AG04450 (cell line): ENCODE data around the gene ZNF574. TPM values are rescaled to one million over a fixed set of nuclear protein-coding genes. Genes with fewer than 3 reads are reported as not detected.

Source experiments
- CTCF ChIA-PET: fragments of 300-600, 350-600 bp; formaldehyde crosslinking; extraction: SDS; loops from one replicate; lab custom pipeline; 2022; ENCODE audit warnings: antibody characterized with exemption, inconsistent platforms; lab: Charles Lee
- POLR2A ChIA-PET: fragments of 350-600 bp; formaldehyde crosslinking; extraction: SDS; loops from one replicate; lab custom pipeline; 2021; ENCODE audit warnings: antibody characterized with exemption, inconsistent platforms; lab: Yijun Ruan, JAX
- DNase-seq: peaks from one replicate; pipeline ENCODE4 v3.0.0-alpha.2; 2011; ENCODE audit warnings: low read depth, low spot score
- H3K27ac ChIP-seq: one replicate; pipeline ENCODE4 v1.5.1; 2012; ENCODE audit warnings: low read depth, low read length, control low read depth
- H3K27me3 ChIP-seq: one replicate; pipeline ENCODE4 v1.6.0; 2012; ENCODE audit warnings: low read length; ENCODE audit not compliant: control insufficient read depth, insufficient read depth
- H3K4me3 ChIP-seq: 2 replicates; pipeline ENCODE4 v1.5.1; 2011; ENCODE audit warnings: mild to moderate bottlenecking, low read depth, low read length, control low read depth
- H3K9me3 ChIP-seq: 2 replicates; pipeline ENCODE4 v1.5.1; 2012; ENCODE audit warnings: low read length; ENCODE audit not compliant: control insufficient read depth, insufficient read depth
- polyA plus RNA-seq: library from polyadenylated mRNA; depleted of rRNA; stranded (reverse); fragments of >200 nt; gene quantifications from 2 replicates; pipeline ENCODE4 v1.2.3, GENCODE V29; 2011
- TF ChIP-seq, protein P1 (sequence below): IDR thresholded peaks from 2 replicates; pipeline ENCODE4 v1.5.1; 2011; ENCODE audit warnings: low read depth, low read length, control low read depth, inconsistent platforms

The ZNF574 gene
- polyA plus RNA-seq, 1 experiment, result 5.5 TPM

DNA sequence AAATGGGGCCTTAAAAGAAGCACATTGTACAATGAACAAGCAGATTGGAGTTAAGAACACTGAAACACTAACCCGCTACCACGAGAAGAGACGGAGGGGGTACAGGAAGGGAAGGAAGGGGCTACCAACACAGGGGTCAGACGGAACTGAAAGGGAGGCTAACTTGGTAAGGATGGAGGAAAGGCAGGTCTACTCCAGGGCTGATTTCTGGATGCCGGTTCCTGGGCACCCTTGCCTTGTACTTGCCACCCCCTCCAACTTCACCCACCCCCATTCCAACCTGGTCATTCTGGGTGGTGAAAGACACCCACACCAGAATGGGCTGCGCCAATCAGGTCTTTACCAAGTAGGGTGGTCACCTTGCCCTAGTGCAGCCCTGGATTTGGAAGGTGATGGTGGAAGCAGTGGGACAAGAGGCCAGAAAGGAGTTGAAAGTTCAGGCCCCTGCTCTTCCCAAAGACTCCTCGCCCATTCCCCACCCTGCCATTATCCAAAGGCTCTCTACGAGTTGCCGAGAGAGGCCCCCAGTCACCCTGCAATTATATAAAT is 10.3 kb downstream of the ZNF574 start:
- DNase-seq, result no peak
- no peak overlapping the region for H3K4me3 ChIP-seq
- peak overlapping the region; percentile 2 for H3K27ac ChIP-seq
- POLR2A ChIA-PET, result no interaction called here
- no peaks in the 10 kb centered on the region for H3K27me3 ChIP-seq
- no peaks in the 10 kb centered on the region; the same call in 1 of the 2 replicates for H3K9me3 ChIP-seq
- TF ChIP-seq, protein P1, sequence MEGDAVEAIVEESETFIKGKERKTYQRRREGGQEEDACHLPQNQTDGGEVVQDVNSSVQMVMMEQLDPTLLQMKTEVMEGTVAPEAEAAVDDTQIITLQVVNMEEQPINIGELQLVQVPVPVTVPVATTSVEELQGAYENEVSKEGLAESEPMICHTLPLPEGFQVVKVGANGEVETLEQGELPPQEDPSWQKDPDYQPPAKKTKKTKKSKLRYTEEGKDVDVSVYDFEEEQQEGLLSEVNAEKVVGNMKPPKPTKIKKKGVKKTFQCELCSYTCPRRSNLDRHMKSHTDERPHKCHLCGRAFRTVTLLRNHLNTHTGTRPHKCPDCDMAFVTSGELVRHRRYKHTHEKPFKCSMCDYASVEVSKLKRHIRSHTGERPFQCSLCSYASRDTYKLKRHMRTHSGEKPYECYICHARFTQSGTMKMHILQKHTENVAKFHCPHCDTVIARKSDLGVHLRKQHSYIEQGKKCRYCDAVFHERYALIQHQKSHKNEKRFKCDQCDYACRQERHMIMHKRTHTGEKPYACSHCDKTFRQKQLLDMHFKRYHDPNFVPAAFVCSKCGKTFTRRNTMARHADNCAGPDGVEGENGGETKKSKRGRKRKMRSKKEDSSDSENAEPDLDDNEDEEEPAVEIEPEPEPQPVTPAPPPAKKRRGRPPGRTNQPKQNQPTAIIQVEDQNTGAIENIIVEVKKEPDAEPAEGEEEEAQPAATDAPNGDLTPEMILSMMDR, result no peak
- CTCF ChIA-PET, result no interaction called here

DNA sequence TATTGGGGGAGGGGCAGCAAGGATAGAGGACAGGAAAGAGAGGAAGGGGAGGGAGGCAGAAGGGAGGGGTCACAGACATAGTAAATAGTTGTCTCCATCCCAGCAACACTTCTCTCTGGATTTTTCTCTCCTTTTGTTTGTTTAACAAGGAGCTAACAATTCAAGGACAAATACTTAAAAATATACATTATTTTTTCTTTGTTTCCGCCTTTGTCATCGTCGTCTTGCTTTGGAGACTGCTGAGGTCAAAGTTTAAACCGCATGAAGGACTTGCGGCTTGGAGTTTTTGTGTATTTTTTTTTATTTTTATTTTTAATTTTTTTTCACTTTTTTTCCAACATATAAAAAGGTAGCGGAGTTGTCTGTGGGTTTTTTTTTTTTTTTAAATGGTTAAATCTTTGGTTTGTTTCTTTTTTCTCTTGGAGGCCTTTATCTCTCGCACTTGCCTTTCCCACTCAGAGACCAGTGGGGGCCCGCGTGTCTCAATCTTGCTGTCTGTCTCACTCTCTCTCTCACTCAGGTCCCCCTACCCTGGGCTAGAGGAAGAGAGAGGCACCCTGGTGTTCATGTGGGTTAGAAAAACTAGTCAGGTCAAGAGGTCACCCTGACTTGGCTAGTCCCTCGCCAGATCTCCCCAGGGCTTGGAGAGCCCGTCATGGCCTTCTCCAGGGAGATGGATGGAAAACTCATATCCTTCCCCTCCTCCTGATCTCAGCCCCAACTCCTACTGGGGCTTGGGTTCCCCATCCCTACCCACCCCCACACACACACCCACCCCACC is 11.0 kb downstream of the ZNF574 start:
- H3K27ac ChIP-seq, result peak overlapping the region; percentile 2
- ChIA-PET CTCF (no interaction called here), POLR2A (no interaction called here)
- DNase-seq, result no peak
- no peak overlapping the region for H3K4me3 ChIP-seq
- H3K9me3 ChIP-seq, result no peaks in the 10 kb centered on the region; the same call in 1 of the 2 replicates
- H3K27me3 ChIP-seq, result no peaks in the 10 kb centered on the region
- TF ChIP-seq, protein P1, result no peak

DNA sequence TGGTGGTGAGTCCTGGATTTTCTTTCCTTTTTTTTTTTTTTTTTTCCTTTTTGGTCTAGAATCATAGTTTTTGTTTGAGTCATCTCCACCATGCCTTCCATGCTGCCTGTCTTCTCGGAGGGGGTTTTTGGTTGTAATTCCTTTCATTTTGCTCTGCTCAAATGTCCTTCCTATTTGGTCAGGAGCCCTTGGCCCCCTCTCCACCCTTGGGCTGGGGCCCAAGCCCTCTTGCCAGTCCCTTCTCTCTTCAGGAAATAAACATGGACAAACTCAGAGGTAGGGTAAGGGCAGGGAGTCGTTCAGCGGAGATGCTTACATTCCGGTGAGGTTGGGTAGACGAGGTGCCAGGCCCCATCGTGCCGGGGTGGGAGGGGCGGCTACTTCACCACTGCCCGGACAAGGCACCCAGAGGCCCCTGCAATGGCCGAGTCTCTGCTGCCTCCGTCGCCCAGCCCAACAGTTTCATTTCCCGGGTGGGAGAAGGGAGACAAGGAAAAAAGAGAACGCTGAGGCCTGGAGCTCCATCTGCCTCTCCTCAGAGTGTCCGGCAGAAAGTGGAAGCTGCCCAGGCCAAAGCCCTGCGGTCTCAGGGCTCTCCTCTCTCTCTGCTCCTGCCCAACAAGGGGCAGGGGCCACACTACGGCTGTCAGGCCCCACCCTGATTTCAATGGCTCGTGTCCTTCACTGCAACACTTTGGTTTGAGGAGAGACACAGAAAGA is 12.7 kb downstream of the ZNF574 start:
- TF ChIP-seq, protein P1, result no peak
- DNase-seq, result peak; percentile 38
- ChIA-PET CTCF (no interaction called here), POLR2A (no interaction called here)
- peak overlapping the region; percentile 83 for H3K27ac ChIP-seq
- H3K9me3 ChIP-seq, result no peaks in the 10 kb centered on the region; the same call in 1 of the 2 replicates
- no peaks in the 10 kb centered on the region for H3K27me3 ChIP-seq
- peak overlapping the region; percentile 23; the same call in 1 of the 2 replicates for H3K4me3 ChIP-seq

DNA sequence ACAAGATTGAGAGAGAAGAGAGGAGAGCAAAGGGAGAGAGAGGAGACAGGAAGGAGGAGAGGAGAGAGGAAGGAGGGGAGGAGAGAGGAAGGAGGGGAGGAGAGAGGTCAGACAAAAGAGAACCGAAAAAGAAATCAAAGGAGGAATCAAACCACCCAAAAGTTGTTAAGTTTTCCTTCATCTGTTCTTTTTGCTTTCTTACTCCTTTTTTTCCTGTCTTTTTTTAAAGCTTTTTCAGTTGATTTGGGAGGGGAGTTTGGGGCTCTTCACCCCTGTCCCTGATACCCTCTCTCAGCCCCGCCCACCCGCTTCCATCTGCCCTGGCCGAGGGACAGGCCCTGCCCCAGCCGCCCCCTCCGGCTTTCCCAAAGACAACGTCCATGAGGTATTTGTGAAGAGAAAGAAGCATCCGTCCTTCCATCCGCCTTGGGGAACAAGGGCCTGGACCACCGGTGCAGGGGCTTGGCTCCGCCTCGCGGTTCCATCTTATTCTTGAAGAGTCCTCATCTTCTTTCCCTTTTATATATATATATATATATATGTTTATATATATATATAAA is 13.3 kb downstream of the ZNF574 start:
- TF ChIP-seq, protein P1, result no peak
- POLR2A ChIA-PET, result no interaction called here
- H3K9me3 ChIP-seq, result no peaks in the 10 kb centered on the region; the same call in 1 of the 2 replicates
- no peak for DNase-seq
- CTCF ChIA-PET, result no interaction called here
- H3K4me3 ChIP-seq, result no peak overlapping the region
- peak overlapping the region; percentile 83 for H3K27ac ChIP-seq
- H3K27me3 ChIP-seq, result no peaks in the 10 kb centered on the region
